NCI-H82 treated with DMSO at 0.1 percent for 48 hours (cell line): Measurements from ENCODE around the gene TRAPPC1.
"Not testable (repeated sequence)": the region's sequence is repeated elsewhere in the genome, so short reads cannot be mapped to it uniquely, and the experiment has no call there.

Source experiments
- DNase-seq: peaks from one replicate; lab custom pipeline; 2025; ENCODE audit not compliant: unreplicated experiment; lab: John Stamatoyannopoulos, UW

Gene TRAPPC1

GRCh38 chr17:7931709-7932482 is at the start of gene TRAPPC1, which contains the start of gene CNTROB:
TRAPPC1 (minus strand) TSS chr17:7931946; CDS start chr17:7931829, 117 bp downstream.
CNTROB (plus strand) TSS chr17:7932206; CDS start chr17:7933080, 874 bp downstream.
- DNase-seq = peak; percentile 97

- DNase-seq = no peak
These were observed 46.1 kb upstream of the TRAPPC1 start for GRCh38 chr17:7977805-7978204.

GRCh38 chr17:7977039-7977438 is 45.3 kb upstream of the TRAPPC1 start:
- DNase-seq = no peak

- no peak for DNase-seq
These were observed 42.9 kb upstream of the TRAPPC1 start for GRCh38 chr17:7974638-7975131.

GRCh38 chr17:7972131-7972785 is 40.5 kb upstream of the TRAPPC1 start:
- DNase-seq = no peak

GRCh38 chr17:7971651-7972050 is 39.9 kb upstream of the TRAPPC1 start:
- no peak for DNase-seq

- no peak for DNase-seq
These were observed 37.7 kb upstream of the TRAPPC1 start for GRCh38 chr17:7969433-7969832.

- no peak for DNase-seq
These were observed 36.0 kb upstream of the TRAPPC1 start for GRCh38 chr17:7967751-7968150.

- DNase-seq = no peak
These were observed 29.7 kb upstream of the TRAPPC1 start for GRCh38 chr17:7961421-7961820.

- DNase-seq = no peak
These were observed 27.9 kb upstream of the TRAPPC1 start for GRCh38 chr17:7959503-7960253.

- DNase-seq = no peak
These were observed 24.7 kb upstream of the TRAPPC1 start for GRCh38 chr17:7956228-7956965.

- DNase-seq = no peak
These were observed 23.9 kb upstream of the TRAPPC1 start for GRCh38 chr17:7955414-7956227.

- not testable (repeated sequence) for DNase-seq
These were observed 21.5 kb upstream of the TRAPPC1 start for GRCh38 chr17:7953266-7953665.

- no peak for DNase-seq
These were observed 19.5 kb upstream of the TRAPPC1 start for GRCh38 chr17:7951143-7951792.

GRCh38 chr17:7950578-7950977 is 18.8 kb upstream of the TRAPPC1 start:
- no peak for DNase-seq

GRCh38 chr17:7947651-7948050 is 15.9 kb upstream of the TRAPPC1 start:
- DNase-seq = no peak

- DNase-seq = no peak
These were observed 14.7 kb upstream of the TRAPPC1 start for GRCh38 chr17:7946441-7946840.

- no peak for DNase-seq
These were observed 13.9 kb upstream of the TRAPPC1 start for GRCh38 chr17:7945651-7946050.

- no peak for DNase-seq
These were observed 12.6 kb upstream of the TRAPPC1 start for GRCh38 chr17:7944326-7944725.
